ENCODE data around the gene OSBPL1A.

- TF ChIP-seq CTCF (IDR thresholded peaks at IDR 0.05), result no peak
- no peak for TF ChIP-seq POLR2A (IDR thresholded peaks at IDR 0.05)
These were observed 7.0 kb upstream of the OSBPL1A start for GRCh38 chr18:24404591-24404990.

Data from lower leg skin (tissue), 3 donors.